OCI-LY3 (cell line): ENCODE measurements around the gene PDE5A.

Source experiments
- H2AFZ ChIP-seq: fragments of 200-600, 300-600 bp; shearing (Covaris generic); 2 replicates; pipeline ENCODE4 v1.6.0; 2014; ENCODE audit warnings: antibody characterized with exemption, low read depth, low read length
- H3K27ac ChIP-seq: fragments of 200-600, 300-600 bp; sonication (generic); 2 replicates; pipeline ENCODE4 v1.5.1; 2014; ENCODE audit warnings: mild to moderate bottlenecking, low read length, moderate library complexity, mixed read lengths
- H3K27me3 ChIP-seq: fragments of 200-600, 300-600 bp; sonication (generic); 2 replicates; pipeline ENCODE4 v1.6.1; 2014; ENCODE audit warnings: low read depth, low read length, mixed read lengths
- H3K36me3 ChIP-seq: fragments of 200-600, 300-600 bp; sonication (generic); replicated peaks from 2 replicates; pipeline ENCODE3; 2014; ENCODE audit warnings: low read depth, low read length, mixed read lengths
- H3K4me1 ChIP-seq: fragments of 300-600, 200-600 bp; sonication (generic); 2 replicates; pipeline ENCODE4 v1.6.1; 2014; ENCODE audit warnings: low read length, mixed read lengths
- H3K4me2 ChIP-seq: fragments of 200-600, 300-600 bp; sonication (generic); 2 replicates; pipeline ENCODE4 v1.6.1; 2014; ENCODE audit warnings: low read length, mixed read lengths
- H3K4me3 ChIP-seq: fragments of 300-600, 200-600 bp; sonication (generic); 2 replicates; pipeline ENCODE4 v1.5.1; 2014; ENCODE audit warnings: antibody characterized with exemption, mild to moderate bottlenecking, low read length, moderate library complexity
- H3K79me2 ChIP-seq: fragments of 300-600, 200-600 bp; shearing (Covaris generic); 2 replicates; pipeline ENCODE4 v1.6.1; 2014; ENCODE audit warnings: mild to moderate bottlenecking, low read length, mixed read lengths
- H3K9ac ChIP-seq: fragments of 300-600, 200-600 bp; shearing (Covaris generic); 2 replicates; pipeline ENCODE4 v1.6.0; 2014; ENCODE audit warnings: mild to moderate bottlenecking, low read length, moderate library complexity
- H3K9me3 ChIP-seq: fragments of 200-600, 300-600 bp; shearing (Covaris generic); 2 replicates; pipeline ENCODE4 v1.6.1; 2014; ENCODE audit warnings: low read length, mixed read lengths; ENCODE audit not compliant: insufficient read depth
- H4K20me1 ChIP-seq: fragments of 200-600, 300-600 bp; sonication (generic); 2 replicates; pipeline ENCODE4 v1.6.1; 2016; ENCODE audit warnings: low read length, mixed read lengths; ENCODE audit not compliant: insufficient read depth
- EZH2phosphoT487 ChIP-seq: fragments of 200-600 bp; shearing (Covaris generic); IDR thresholded peaks from 2 replicates; pipeline ENCODE4 v1.6.1; 2018; ENCODE audit warnings: antibody characterized with exemption, mixed run types, low read depth
- TF ChIP-seq, protein P1 (sequence below): fragments of 200-600, 300-600 bp; sonication (generic); IDR thresholded peaks from 2 replicates; pipeline ENCODE4 v1.5.1; 2014; ENCODE audit warnings: antibody characterized with exemption, low read length, low read depth

PDE5A gene

DNA sequence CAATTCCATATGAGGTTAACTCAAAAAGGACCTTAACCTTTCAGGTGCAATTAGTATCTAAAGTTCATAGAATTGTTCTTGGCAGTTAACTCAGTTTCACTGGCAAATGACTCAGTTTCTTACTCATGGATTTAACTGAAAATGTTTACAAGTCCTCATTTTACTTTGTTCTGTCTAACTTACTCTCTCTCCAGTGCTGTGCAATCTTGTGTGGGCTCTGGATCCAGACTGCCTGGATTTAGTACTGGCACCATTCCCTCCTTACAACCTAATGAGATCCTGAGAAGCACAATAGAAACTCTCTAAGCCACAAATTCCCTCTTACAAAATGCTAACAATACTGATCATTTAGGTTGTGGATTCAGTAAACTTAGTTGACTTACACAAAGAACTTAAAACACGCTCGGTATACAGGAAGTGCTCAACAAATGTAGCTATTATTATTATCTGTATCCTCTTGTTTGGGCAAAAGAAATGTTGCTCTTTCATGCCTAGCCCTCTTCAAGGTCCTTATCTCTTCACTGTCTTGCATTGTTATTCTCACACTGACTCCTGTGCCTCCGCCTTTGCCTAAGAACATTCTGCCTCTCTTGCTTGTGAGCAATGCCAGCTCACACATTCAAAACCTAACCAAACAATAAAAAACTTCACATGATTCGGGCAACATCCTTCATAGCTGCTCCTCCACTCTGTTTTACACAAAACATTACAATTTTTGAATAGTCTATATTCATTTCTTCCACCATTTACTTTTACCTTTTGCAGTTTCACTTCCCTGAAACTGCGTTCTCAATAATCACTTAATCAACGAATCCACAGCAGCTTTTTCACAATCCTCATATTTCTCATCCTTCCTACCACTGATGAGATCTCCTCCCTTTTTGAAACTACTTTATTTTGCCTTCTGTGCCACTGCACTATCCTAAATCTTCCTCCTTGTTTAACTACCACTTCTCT, 91.8 kb downstream of the PDE5A start:
- Histone ChIP-seq H2AFZ (no peak overlapping the region), H3K79me2 (no peaks in the 10 kb centered on the region), H4K20me1 (no peaks in the 10 kb centered on the region), H3K9me3 (no peaks in the 10 kb centered on the region), H3K36me3 (no peaks in the 10 kb centered on the region), H3K4me3 (no peak overlapping the region), H3K27me3 (no peaks in the 10 kb centered on the region), H3K4me2 (peak overlapping the region; percentile 52), H3K9ac (no peak overlapping the region), H3K27ac (no peak overlapping the region), H3K4me1 (peaks cover 14% of the 10 kb centered on the region)
- TF ChIP-seq, protein P1, sequence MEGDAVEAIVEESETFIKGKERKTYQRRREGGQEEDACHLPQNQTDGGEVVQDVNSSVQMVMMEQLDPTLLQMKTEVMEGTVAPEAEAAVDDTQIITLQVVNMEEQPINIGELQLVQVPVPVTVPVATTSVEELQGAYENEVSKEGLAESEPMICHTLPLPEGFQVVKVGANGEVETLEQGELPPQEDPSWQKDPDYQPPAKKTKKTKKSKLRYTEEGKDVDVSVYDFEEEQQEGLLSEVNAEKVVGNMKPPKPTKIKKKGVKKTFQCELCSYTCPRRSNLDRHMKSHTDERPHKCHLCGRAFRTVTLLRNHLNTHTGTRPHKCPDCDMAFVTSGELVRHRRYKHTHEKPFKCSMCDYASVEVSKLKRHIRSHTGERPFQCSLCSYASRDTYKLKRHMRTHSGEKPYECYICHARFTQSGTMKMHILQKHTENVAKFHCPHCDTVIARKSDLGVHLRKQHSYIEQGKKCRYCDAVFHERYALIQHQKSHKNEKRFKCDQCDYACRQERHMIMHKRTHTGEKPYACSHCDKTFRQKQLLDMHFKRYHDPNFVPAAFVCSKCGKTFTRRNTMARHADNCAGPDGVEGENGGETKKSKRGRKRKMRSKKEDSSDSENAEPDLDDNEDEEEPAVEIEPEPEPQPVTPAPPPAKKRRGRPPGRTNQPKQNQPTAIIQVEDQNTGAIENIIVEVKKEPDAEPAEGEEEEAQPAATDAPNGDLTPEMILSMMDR: no peak
- no peak for TF ChIP-seq EZH2phosphoT487

DNA sequence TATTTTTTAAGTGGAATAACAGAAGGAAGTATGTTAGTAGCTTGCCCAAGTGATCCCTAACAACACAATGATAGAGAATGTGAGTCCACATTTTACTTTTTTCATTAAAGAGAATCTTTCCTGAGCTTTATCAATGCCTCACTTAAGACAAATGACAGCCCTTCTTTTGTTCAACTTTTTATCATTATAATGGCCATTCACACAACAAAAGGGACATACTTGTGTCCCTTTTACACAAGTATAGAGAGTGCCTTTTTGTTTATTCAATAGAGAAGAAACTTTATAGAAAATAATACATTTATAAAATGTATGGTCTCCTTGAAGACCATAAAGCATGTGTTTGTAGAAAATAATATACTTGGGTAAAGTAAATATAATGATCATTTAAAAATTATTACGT, 96.3 kb downstream of the PDE5A start:
- no peaks in the 10 kb centered on the region for H3K36me3 ChIP-seq
- no peaks in the 10 kb centered on the region for H3K79me2 ChIP-seq
- H3K27me3 ChIP-seq: no peaks in the 10 kb centered on the region
- H3K4me2 ChIP-seq: no peak overlapping the region
- H3K9ac ChIP-seq: no peak overlapping the region
- H3K9me3 ChIP-seq: no peaks in the 10 kb centered on the region
- H3K27ac ChIP-seq: no peak overlapping the region
- H3K4me3 ChIP-seq: no peak overlapping the region
- H3K4me1 ChIP-seq: peaks cover 9% of the 10 kb centered on the region
- H2AFZ ChIP-seq: no peak overlapping the region
- H4K20me1 ChIP-seq: no peaks in the 10 kb centered on the region
- TF ChIP-seq, protein P1: no peak
- no peak for TF ChIP-seq EZH2phosphoT487

DNA sequence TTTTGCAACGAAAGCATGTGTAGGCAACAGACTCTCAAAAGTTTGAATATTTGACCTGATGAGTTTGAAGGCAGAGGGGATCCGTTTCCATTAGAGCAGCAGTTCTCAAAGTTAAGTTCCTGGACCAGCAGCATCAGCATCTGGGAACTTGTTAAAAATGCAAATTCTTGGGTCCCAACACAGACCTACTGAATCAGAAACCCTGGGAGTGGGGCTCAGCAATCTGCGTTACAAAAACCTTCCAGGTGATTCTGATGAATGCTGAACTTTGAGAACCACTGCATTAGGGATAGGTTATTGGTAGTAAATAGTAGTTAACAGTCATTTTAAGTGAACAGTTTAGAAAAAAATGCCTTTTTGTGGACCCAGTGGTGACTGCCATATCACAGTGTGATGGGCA, 98.8 kb downstream of the PDE5A start:
- H3K27me3 ChIP-seq: no peaks in the 10 kb centered on the region
- H3K4me3 ChIP-seq: no peak overlapping the region
- no peak overlapping the region for H2AFZ ChIP-seq
- no peaks in the 10 kb centered on the region for H3K36me3 ChIP-seq
- no peaks in the 10 kb centered on the region for H4K20me1 ChIP-seq
- no peaks in the 10 kb centered on the region for H3K9me3 ChIP-seq
- H3K79me2 ChIP-seq: no peaks in the 10 kb centered on the region
- H3K9ac ChIP-seq: no peak overlapping the region
- H3K4me1 ChIP-seq: no peaks in the 10 kb centered on the region
- no peak for TF ChIP-seq EZH2phosphoT487
- TF ChIP-seq, protein P1: no peak
- H3K27ac ChIP-seq: no peak overlapping the region
- no peak overlapping the region for H3K4me2 ChIP-seq

DNA sequence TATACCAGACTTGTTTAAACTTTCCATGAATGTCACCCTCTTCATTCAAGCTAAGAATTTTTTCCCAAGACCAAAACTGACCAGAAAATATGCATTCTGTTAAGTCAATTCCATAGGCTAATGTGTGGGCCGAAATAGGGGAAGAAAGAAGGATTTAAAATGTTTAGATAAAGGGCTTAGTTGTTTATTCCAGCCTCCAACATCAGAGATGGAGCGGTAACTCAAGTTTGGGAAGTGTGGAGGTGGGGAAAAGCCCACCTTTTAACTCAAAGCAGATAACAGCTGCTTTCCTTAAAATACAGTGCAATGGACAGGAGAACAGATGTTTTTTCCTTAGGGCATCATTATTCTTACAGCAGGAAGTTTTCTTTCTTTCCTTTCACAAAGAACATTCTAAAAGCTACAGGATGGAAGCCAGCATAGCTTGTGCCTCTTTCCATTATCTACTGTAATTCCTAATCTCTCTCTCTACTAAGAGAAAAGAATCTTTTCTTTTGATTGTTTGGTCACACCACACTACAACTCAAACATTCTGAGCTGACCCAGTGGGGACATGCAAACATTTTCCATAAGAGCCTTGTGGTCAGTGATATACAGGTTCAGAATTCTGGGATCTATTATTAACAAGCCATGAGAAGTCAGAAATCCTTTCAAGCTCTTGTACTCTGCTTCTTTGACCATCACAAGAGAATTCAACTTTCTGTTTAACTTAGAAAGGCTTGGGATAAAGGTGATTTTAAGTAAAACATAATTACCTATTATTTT, 101.6 kb downstream of the PDE5A start:
- Histone ChIP-seq H3K9ac (no peak overlapping the region), H3K27ac (no peak overlapping the region), H3K36me3 (no peaks in the 10 kb centered on the region)

More for the DNA sequence above, 101.6 kb downstream of the PDE5A start:
- peaks cover 13% of the 10 kb centered on the region for H3K4me1 ChIP-seq
- no peak overlapping the region for H3K4me2 ChIP-seq
- H3K9me3 ChIP-seq: no peaks in the 10 kb centered on the region
- no peak overlapping the region for H2AFZ ChIP-seq
- no peaks in the 10 kb centered on the region for H3K27me3 ChIP-seq
- H3K79me2 ChIP-seq: no peaks in the 10 kb centered on the region
- no peaks in the 10 kb centered on the region for H4K20me1 ChIP-seq
- no peak overlapping the region for H3K4me3 ChIP-seq
- TF ChIP-seq, protein P1: no peak
- TF ChIP-seq EZH2phosphoT487: no peak
